ENCODE measurements around the gene CLDN2.
"Not testable (repeated sequence)": the region's sequence is repeated elsewhere in the genome, so short reads cannot be mapped to it uniquely, and the experiment has no call there.

The CLDN2 gene

DNA sequence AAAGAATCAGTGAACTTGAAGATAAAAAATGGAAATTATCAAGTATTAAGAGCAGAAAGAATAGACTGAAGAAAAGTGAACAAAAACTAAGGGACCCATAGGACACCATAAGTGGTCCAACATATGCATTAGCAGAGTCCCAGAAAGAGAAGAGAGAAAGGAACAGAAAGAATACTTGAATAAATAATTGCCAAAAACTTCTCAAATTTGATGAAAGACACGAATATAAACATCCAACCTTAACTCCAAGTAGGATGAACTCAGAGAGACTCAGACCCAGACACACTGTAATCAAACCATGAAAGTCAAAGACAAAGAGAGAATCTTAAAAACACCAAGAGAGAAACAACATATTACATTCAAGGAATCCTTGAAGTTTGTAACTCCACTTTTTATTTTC is 44.1 kb downstream of the CLDN2 start:
- no peak for DNase-seq

DNA sequence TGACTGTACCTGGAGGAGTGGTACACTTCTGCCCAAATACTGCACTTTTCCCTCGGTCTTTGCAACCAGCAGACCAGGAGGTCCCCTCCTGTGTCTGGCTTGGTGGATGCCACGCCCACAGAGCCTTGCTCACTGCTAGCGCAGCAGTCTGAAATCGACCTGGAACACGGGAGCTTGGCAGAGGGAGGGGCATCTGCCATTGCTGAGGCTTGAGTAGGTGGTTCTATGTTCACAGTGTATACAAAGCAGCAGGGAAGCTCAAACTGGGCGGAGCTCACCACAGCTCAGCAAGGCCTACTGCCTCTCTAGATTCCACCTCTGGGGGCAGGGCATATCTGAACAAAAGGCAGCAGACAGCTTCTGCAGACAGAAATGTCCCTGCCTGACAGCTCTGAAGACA is 46.3 kb downstream of the CLDN2 start:
- DNase-seq: not testable (repeated sequence)

DNA sequence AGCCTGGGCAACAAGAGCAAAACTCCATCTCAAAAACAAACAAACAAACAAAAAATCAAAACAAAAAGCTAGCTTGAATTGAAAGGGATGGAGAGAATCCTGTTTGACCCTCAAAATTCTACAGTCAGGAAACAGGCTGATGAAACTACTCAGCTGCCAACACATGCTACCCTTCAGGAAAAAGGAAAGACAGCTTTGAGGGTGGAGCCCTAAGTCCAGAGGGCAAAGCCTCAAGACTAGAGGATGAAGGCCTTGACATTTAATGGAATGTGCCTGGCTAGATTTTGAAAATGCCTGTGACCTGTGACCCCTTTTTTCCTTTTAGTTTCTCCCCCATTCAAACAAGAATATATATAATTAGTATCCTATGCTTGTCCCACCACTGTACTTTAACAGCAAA is 52.7 kb downstream of the CLDN2 start:
- DNase-seq: no peak

DNA sequence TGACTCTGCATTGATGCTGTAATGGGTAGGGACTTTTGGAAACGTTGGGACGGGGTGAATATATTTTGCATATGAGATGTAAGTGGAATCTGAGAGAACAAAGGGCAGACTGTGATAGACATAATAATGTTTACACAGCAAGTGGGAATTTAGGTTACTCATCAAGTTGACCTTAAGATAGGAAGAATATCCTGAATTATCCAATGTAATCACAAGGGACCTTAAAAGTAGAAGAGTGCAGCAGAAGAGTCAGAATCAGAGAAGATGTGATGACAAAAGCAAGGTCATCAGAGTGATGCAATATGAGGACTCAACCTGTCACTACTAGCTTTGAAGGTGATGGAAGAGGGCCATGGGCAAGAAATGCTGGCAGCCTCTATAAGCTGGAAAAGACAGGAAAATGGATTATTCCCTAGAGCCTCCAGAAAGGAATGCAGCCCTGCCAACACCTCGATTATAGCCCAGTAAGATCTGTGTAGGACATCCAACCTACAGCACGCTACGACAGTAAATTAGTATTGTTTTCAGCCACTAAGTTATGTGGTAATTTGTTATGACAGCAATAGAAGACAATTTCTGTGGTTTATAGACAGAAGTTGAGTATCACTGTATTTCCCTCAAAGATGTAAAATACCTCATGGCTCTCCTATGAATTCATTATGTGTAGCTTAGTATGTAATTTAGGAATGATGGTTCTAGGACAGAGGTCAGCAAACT is 53.4 kb downstream of the CLDN2 start:
- DNase-seq: peak; percentile 57

DNA sequence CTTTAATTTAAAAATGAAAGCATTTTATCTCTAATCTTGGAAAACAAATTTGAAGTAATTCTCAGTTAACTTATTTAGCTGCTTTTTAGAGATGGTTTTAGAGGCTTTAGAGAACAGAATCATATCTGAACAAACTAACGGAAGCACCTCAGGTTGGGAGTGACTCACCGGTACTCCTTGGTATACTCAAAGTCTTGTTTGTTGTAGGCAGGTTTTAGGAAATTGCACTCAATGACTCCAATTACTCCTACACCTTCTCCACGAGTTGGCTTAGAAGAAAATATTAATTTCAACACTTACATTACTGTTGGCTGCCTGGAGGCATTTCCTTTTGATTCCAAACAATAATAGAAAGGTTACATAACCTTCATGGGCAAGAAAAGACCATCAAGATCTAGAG is 56.2 kb downstream of the CLDN2 start:
- no peak for DNase-seq
